Stimulated activated CD4-positive, alpha-beta T cell treated with anti-CD3 and anti-CD28 coated beads, Interleukin-1b, Interleukin-23, amount 100 ng/mL, for 4 hours (primary cell): ENCODE results near the gene GNS.
"Not testable (repeated sequence)": the region's sequence is repeated elsewhere in the genome, so short reads cannot be mapped to it uniquely, and the experiment has no call there.

ENCODE experiments used
- DNase-seq, 2 donors: peaks; one replicate each; pipeline ENCODE4 v3.0.0-alpha.2; 2020; ENCODE audit warnings: low read depth in 2 of 2

The GNS gene

DNA sequence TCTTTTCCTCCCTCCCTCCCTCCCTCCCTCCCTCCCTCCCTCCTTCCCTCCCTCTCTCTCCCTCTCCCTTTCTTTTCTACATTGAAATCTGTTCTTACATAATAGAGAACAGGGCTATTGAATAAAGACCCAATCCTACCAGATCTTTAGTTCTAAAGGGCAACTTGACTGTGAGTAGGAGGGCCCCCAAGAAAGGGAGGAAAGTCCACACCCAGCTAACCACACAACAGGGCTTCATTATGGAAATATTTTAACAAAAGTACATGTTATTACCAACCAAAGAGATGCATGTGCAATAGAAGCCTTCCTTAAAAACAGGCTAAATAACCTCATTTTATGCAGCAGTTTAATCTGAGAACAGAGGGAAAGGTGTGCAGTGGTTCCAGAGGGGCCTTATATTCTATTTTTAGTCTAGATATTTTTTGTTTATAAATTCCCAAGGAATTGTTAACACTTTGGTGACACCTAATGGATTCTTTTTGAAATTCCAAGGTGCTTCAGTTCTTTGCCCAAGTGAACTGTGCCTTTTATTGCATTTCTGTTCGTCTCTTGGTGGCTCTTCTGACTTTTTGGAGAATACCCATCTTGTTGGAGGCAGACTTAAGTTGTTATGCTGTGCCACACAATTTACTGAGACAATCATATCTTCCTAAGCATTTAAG lies 63.0 kb downstream of the GNS start:
- no peak for DNase-seq

DNA sequence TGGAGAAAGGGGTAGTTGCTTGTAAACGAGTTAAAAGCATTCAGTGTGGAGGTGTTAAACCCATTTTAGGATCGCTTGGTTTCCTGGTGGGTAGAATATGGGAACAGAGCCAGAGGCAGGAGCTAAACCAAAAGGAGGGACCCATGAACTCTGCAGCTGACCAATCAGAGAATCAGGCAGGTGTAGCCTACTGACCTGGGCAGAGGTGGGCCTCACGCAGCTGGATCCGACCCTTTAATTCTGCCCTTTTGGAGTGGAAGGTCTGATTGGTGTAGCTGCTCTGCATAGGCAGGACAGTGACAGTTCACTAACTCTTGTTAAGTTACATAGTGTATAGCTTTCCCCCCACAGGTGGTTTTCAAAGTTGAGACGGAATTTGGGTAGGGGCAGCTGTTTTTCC lies 63.7 kb downstream of the GNS start:
- no peak for DNase-seq

DNA sequence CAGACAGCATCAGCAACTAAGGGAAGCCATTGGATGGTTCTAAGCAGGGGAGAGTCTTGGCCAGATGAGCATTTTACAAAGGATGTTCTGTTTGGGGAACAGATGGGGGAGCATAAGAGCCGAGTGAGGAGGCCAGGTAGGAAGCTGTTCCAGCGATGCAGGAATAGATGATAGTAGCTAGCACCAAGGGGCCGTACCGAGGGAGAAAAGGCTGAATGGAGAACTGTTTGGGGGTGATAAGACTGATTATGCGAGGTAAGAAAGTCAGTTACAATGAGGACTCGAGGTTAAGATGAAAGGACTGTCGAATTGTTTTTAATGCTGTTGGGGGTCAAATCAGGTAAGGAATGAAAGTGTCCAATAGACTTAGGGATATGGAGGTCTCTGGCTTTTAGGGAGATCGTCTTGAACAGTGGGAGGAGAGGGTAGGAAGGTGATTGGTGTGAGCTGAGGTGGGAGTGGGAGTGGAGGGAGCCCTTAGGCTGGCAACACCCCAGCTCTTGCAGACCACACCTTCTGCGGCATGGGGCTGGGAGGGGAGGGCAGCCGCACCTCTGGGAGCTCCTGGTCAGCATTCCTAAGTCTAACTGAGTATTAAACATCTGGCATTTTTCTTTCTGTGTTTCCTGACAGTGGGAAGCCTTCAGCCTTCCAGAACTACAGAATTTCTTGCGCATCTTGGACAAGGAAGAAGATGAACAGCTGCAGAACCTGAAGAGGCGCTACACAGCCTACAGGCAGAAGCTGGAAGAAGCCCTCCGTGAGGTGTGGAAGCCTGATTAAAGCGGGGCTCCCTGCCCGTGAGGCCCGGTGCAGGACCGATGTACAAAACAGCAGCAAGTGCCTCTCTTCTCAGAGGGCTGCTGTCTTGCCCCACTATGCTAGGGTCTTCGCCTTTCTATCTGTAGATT lies 64.8 kb downstream of the GNS start:
- no peak for DNase-seq

GRCh38 chr12:64691795-64692583 lies 67.2 kb downstream of the GNS start:
- no peak for DNase-seq

GRCh38 chr12:64691227-64691794 lies 67.9 kb downstream of the GNS start:
- no peak for DNase-seq

DNA sequence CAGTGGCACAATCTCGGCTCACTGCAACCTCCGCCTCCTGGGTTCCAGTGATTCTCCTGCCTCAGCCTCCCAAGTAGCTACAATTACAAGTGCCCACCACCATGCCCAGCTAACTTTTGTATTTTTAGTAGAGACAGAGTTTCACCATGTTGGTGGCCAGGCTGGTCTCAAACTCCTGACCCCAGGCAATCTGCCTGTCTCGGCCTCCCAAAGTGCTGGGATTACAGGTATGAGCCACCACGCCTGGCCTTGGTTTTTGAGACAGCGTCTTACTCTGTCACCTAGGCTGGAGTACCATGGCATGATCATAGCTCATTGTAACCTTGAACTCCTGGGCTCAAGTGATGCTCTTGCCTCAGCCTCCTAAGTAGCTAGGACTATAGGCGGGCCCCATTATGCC lies 69.0 kb downstream of the GNS start:
- not testable (repeated sequence) for DNase-seq

GRCh38 chr12:64688715-64689114 lies 70.5 kb downstream of the GNS start:
- DNase-seq = no peak

DNA sequence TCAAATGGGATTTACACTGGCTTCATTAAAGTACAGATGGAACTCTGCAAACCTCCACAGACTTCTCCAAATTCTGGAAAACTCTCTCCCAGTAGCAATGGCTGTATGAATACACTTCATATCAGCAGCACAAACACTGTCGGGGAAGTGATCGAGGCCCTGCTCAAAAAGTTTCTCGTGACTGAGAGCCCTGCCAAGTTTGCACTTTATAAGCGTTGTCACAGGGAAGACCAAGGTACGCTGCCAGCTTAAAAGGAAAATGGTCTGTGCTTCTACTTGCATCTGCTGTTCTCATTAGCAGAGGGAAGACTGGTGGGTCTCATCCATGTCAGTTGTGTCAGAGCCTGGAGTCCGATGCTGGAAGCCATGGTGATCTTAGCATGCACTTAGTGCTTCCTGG lies 71.0 kb downstream of the GNS start:
- DNase-seq = no peak

DNA sequence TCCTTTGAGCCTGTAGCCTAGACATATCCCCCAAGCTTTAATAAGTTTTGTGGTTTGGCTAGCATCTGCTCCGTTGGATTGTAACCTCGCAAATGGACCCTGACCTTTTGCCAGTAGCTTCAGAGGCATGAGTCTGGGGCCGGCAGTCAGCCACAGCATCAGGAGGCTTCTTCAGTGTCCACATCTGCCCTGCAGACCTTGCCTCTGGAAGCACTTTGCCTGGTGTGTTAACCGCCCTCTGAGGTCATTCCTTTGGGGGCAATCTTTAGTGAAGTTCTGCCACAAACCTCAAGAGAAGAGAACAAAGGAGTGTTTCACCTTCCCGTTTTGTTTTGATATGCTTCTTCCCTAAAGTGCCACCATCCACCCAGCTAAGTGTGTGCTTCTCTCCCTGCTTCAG lies 71.4 kb downstream of the GNS start:
- no peak for DNase-seq

DNA sequence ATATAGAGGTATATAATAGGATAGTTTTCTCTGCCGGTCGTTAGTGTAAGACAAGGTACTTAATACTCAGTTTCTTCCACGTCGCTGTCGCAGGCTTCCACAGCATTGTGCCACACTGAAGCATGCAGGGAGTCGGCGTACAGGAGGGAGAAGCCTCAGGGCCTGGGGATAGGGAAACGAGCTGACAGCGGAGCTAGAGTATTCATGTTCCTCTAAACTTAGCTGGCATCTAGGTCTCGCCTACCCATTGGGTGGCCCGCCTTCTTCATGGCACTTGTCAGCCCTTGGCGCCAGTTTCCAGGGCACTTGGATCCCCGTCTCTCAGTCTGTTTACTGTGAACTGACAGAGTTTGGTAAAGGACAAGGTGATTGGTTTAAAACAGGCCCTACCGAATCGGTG lies 73.6 kb downstream of the GNS start:
- no peak for DNase-seq

- no peak for DNase-seq
These were observed 74.2 kb downstream of the GNS start for GRCh38 chr12:64685050-64685449.

GRCh38 chr12:64683816-64684543 lies 75.2 kb downstream of the GNS start:
- no peak for DNase-seq

- DNase-seq = no peak
These were observed 76.5 kb downstream of the GNS start for GRCh38 chr12:64682572-64683277.

GRCh38 chr12:64681200-64682052 lies 77.8 kb downstream of the GNS start:
- DNase-seq = no peak

- DNase-seq = no peak
These were observed 79.0 kb downstream of the GNS start for GRCh38 chr12:64680235-64680634.

GRCh38 chr12:64679487-64680001 lies 79.7 kb downstream of the GNS start:
- DNase-seq = no peak

DNA sequence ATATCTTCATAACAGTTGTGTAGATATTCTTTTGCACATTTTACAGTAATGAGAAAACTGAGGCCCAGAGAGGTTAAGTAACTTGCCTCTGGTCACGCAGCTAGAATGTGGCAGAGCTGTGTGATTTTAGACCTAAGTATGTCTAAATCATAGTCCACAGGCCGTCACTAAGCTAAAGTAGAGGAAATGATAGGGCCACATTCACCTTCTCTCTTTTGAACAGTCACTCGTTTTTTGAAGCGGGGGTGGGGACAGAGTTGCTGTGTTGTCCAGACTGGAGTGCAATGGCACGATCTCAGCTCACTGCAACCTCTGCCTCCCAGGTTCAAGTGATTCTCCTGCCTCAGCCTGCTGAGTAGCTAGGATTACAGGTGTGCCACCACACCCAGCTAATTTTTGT lies 80.4 kb downstream of the GNS start:
- DNase-seq = no peak

DNA sequence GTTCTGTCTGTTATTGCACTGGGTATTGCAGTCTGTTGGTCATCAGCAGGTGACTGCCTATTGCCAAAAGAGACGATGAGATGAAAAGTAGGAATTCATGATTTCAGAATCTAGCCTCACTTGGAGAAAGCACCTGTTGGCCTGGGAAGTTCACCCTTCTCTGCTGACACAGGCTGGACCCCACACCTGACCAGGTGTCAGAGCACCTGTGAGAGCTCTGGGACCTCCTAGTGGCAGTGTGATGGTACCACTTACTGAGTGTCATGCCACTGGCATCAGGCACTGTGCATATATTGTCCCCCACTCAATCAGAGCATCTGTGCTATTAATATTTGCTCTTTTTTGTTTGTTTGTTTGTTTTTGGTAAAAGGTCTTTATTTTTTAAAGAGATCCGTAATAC lies 81.0 kb downstream of the GNS start:
- DNase-seq = no peak

DNA sequence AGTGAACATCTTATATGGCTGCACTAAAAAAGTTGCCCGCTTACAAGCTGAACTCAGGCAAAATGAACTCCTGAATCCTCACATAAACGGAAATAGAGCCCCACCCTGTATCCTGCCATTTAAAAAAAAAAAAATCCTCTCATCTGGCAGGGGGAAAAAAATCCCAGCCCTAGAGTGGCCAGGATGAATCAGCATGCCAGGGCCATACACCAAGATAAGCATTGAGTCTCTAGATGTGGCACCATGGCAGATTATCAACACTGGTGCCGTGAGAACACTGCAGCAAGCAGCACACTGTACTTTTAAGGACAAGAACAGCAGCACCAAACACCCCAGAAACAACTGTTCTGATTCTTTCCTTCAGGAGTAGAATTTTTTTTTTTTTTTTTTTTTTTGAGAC lies 83.4 kb downstream of the GNS start:
- no peak for DNase-seq
